SK-N-MC (cell line): ENCODE results near the gene CARD19.

Source experiments
- EZH2 ChIP-seq: fragments of 200-600 bp; sonication (generic); IDR thresholded peaks from one replicate; pipeline ENCODE4 v1.6.1; 2017; ENCODE audit warnings: antibody characterized with exemption
- FOXP2 ChIP-seq: optimal IDR thresholded peaks from 2 replicates; pipeline ENCODE3; 2011; ENCODE audit warnings: mild to moderate bottlenecking, moderate library complexity; ENCODE audit not compliant: insufficient read depth; ENCODE audit errors: extremely low read length, control extremely low read depth
- POLR2AphosphoS5 ChIP-seq: IDR thresholded peaks from 2 replicates; pipeline ENCODE4 v1.6.1; 2012; ENCODE audit warnings: mild to moderate bottlenecking, low read depth, low read length, borderline replicate concordance

GRCh38 chr9:93126151-93126781 lies 30.2 kb downstream of the CARD19 start:
- TF ChIP-seq FOXP2 (no peak), POLR2AphosphoS5 (no peak), EZH2 (no peak)
